Measurements from ENCODE around the gene HSPB2. TPM values are rescaled to one million over a fixed set of nuclear protein-coding genes. Genes with fewer than 3 reads are reported as not detected.

Gene HSPB2
- total RNA-seq, 4 donors from 2014 or later, result 1.3 TPM; not detected in 3

DNA sequence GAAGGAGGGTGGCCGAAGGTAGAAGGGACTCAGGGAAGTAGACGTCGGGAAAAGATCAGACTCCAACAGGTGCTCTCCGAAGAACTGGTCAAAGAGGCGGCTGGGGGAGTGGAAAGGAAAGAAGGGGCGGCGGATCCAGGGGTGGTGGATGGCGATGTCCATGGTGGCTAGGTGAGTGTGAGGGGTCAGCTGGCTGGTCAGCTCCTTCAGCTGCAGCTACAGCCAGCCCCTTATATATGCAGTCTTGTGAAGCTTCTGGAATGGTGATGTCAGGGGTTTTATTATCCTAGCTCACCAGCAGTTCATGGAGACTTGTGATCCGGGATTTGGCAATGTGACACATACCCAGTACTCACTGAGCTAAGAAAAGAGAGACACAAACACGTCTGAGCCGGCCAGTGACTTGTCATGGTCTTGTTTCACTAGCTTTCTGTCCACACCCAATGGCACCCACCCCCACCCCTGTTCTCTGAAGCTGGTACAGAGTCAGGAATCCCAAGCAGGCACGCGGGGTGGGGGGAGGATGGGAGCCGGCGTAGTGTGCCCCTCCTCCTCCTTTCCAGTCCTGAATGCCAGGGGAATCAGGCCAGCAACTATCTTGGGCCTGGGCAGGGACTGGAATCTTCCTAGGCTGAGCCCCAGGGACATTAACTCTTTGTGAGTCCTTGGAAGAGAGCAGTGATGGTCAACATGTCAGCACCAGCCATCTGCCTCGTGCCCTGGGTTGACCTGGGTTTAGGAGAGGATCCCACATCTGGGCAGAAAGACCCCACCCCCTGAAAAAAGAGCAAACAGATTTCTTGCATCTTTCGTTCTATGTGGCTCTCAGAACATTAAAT, 752 bp upstream of the HSPB2 start, which contains the start of gene CRYAB:
TSS of gene CRYAB (minus strand) at position 208 of the 839 bp plus-strand sequence. CDS start at position 162, 46 bp downstream.
- H3K36me3 ChIP-seq, result no peaks in the 10 kb centered on the region
- H3K27ac ChIP-seq, result peak within 1 kb of the TSS; percentile 83 to 97 (median 86)
- H3K27me3 ChIP-seq, result no peaks in the 10 kb centered on the region
- WGBS, 2 donors (ENCODE audit: low coverage in 1 of 2), result 49% methylated on average over 17 of the region's 17 CpGs; no CpG with 5 or more reads in 1 of the 2 donors
- intact Hi-C loops (cut with DNase I; ENCODE audit: low total_unique reads), result no loop called here
- H3K4me1 ChIP-seq, result peaks cover 0 to 10% (median 0%) of the 10 kb centered on the region in 4 donors
- DNase-seq, result peak; percentile 68
- in situ Hi-C loops (cut with MboI; ENCODE audit: low pct_ligation_motif_present in 1 of 4, low pct_unique_long_range_greater_than_20kb in 1 of 4, low sequenced_read_pairs in 3 of 4), result no loop called here
- peak; percentile 21 for TF ChIP-seq EP300 (IDR thresholded peaks at IDR 0.05; ENCODE audit: low read depth)
- TF ChIP-seq POLR2AphosphoS5 (IDR thresholded peaks at IDR 0.05), result peak; percentile 69 to 83 (median 76)
- peak; percentile 62 for TF ChIP-seq POLR2A (IDR thresholded peaks at IDR 0.05)
- TF ChIP-seq CTCF (IDR thresholded peaks at IDR 0.05), result no peak
- peak within 1 kb of the TSS; percentile 27 to 49 (median 41) for H3K4me3 ChIP-seq
- no peaks in the 10 kb centered on the region for H3K9me3 ChIP-seq

DNA sequence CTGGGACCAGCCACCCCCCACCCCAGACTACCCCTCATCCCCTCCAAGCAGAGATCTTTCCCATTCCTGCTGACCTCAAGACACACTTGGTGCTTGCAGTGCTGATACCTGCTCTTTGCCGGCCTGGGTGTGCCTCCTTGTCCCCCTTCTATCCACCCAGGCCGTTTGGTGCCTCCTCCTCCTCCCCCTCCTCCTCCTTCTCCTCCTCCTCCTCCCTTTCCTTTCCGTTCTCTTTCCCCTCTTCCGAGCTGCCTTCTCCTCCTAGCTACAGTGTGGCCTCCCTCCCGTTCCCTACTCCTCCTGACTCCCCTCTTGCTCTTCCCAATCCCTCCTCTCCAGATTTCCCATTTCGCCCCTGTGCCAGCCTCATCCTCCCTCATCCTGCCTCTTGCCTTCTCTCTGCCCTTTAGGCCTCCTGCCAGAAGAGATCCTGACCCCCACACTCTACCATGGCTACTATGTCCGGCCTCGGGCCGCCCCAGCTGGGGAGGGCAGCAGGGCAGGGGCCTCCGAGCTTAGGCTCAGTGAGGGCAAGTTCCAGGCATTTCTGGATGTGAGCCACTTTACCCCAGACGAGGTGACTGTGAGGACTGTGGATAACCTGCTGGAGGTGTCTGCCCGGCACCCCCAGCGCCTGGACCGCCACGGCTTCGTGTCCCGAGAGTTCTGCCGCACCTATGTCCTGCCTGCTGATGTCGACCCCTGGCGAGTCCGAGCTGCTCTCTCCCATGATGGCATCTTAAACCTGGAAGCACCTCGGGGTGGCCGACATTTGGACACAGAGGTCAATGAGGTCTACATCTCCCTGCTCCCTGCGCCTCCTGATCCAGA, 712 bp downstream of the HSPB2 start:
- WGBS, 2 donors (ENCODE audit: low coverage in 1 of 2), result 25 to 67% methylated on average over 6 to 24 of the region's 24 CpGs
- Histone ChIP-seq H3K27ac (peak overlapping the region; percentile 83 to 97 (median 86)), H3K9me3 (no peaks in the 10 kb centered on the region), H3K4me1 (peaks cover 0 to 16% (median 2%) of the 10 kb centered on the region in 4 donors), H3K27me3 (no peaks in the 10 kb centered on the region), H3K36me3 (no peaks in the 10 kb centered on the region), H3K4me3 (peak overlapping the region; percentile 8 to 49 (median 30))
- in situ Hi-C loops (cut with MboI; ENCODE audit: low pct_ligation_motif_present in 1 of 4, low pct_unique_long_range_greater_than_20kb in 1 of 4, low sequenced_read_pairs in 3 of 4) (no loop called here), intact Hi-C loops (cut with DNase I; ENCODE audit: low total_unique reads) (no loop called here)
- DNase-seq, result no peak
- TF ChIP-seq CTCF (IDR thresholded peaks at IDR 0.05) (no peak), POLR2AphosphoS5 (IDR thresholded peaks at IDR 0.05) (peak in 1 of 3 donors; percentile 8)

DNA sequence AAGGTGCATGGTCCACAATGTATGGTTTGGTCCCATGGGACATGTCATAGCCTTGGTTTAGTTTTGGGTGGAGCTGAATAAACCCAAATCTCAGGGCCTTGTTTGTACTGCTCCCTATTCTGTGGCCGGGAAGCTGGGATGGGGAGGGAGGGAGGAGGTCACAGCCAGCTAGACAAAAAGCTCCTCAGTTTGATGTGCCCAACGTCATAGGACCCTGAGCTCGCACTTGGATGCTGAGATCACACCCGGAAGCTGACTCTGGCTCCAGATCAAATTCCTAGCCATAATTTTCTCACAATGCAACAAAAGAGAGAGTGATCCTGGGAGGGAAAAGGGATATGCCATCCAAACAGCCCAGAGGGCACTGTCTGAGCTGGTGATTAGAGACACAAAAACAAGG, 1.5 kb downstream of the HSPB2 start:
- DNase-seq, result no peak
- in situ Hi-C loops (cut with MboI; ENCODE audit: low pct_ligation_motif_present in 1 of 4, low pct_unique_long_range_greater_than_20kb in 1 of 4, low sequenced_read_pairs in 3 of 4), result no loop called here
- Histone ChIP-seq H3K27ac (peak overlapping the region; percentile 83 to 97 (median 86)), H3K9me3 (no peaks in the 10 kb centered on the region), H3K4me3 (peak overlapping the region in 3 of 4 donors; percentile 27 to 49 (median 34)), H3K36me3 (no peaks in the 10 kb centered on the region), H3K4me1 (peaks cover 0 to 22% (median 5%) of the 10 kb centered on the region in 4 donors), H3K27me3 (no peaks in the 10 kb centered on the region)
- 25% methylated on average over 4 of the region's 4 CpGs; no CpG with 5 or more reads in 1 of the 2 donors for WGBS, 2 donors (ENCODE audit: low coverage in 1 of 2)
- TF ChIP-seq POLR2A (IDR thresholded peaks at IDR 0.05), result peak; percentile 50
- peak in 2 of 3 donors; percentile 38 to 73 for TF ChIP-seq POLR2AphosphoS5 (IDR thresholded peaks at IDR 0.05)
- TF ChIP-seq EP300 (IDR thresholded peaks at IDR 0.05; ENCODE audit: low read depth), result no peak
- TF ChIP-seq CTCF (IDR thresholded peaks at IDR 0.05), result no peak
- intact Hi-C loops (cut with DNase I; ENCODE audit: low total_unique reads), result no loop called here

DNA sequence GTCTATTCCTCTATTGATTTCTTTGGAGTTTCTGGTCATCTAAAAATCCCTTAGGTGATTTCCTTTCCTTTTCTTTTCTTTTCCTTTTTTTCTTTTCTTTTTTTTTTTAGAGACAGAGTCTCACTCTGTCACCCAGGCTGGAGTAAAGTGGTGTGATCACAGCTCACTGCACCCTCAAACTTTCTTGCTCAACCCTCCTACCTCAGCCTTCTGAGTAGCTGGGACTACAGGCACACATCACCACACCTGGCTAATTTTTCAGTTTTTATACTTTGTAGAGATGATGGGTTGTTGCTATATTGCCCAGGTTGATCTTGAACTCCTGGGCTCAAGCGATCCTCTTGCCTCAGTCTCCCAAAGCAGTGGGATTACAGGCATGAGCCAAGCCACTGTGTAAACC, 4.2 kb downstream of the HSPB2 start:
- intact Hi-C loops (cut with DNase I; ENCODE audit: low total_unique reads), result no loop called here
- H3K36me3 ChIP-seq, result no peaks in the 10 kb centered on the region
- no peaks in the 10 kb centered on the region for H3K27me3 ChIP-seq
- no peak for TF ChIP-seq POLR2AphosphoS5 (IDR thresholded peaks at IDR 0.05)
- TF ChIP-seq POLR2A (IDR thresholded peaks at IDR 0.05), result no peak
- no peak for TF ChIP-seq EP300 (IDR thresholded peaks at IDR 0.05; ENCODE audit: low read depth)
- no peak for TF ChIP-seq CTCF (IDR thresholded peaks at IDR 0.05)
- in situ Hi-C loops (cut with MboI; ENCODE audit: low pct_ligation_motif_present in 1 of 4, low pct_unique_long_range_greater_than_20kb in 1 of 4, low sequenced_read_pairs in 3 of 4), result no loop called here
- DNase-seq, result no peak
- WGBS, 2 donors (ENCODE audit: low coverage in 1 of 2), result 80 to 100% methylated on average over 1 of the region's 1 CpG
- no peak overlapping the region for H3K4me3 ChIP-seq
- H3K4me1 ChIP-seq, result peaks cover 0 to 29% (median 6%) of the 10 kb centered on the region in 4 donors
- H3K27ac ChIP-seq, result no peak overlapping the region
- H3K9me3 ChIP-seq, result no peaks in the 10 kb centered on the region
